ENCODE results near the gene SFMBT2.

The SFMBT2 gene

DNA sequence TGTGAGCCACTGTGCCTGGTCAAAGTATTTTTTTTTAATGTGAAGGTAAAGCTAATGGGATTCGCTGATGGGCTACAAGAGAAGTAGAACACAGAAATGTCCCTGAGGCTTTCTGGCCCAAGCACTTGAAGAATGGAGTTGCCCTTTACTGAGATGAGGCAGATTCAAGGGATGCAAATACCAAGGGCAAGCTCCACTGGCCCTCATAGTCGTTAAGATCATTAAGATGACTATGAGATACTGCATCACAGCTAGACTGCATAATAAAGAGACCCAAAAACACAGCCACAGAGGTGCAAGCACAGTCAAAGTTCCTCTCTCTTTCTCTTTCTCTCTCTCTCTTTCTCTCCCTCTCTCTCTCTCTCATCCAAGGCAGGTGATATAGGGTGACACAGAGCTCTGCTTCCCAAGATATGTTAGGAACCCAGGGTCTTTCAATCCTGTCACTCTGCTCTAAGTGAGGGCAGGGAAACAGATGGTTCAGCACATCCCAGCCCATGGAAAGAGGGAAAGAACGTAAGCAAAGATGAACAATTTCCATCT lies 117.4 kb downstream of the SFMBT2 start:
- DNase-seq, result no peak

DNA sequence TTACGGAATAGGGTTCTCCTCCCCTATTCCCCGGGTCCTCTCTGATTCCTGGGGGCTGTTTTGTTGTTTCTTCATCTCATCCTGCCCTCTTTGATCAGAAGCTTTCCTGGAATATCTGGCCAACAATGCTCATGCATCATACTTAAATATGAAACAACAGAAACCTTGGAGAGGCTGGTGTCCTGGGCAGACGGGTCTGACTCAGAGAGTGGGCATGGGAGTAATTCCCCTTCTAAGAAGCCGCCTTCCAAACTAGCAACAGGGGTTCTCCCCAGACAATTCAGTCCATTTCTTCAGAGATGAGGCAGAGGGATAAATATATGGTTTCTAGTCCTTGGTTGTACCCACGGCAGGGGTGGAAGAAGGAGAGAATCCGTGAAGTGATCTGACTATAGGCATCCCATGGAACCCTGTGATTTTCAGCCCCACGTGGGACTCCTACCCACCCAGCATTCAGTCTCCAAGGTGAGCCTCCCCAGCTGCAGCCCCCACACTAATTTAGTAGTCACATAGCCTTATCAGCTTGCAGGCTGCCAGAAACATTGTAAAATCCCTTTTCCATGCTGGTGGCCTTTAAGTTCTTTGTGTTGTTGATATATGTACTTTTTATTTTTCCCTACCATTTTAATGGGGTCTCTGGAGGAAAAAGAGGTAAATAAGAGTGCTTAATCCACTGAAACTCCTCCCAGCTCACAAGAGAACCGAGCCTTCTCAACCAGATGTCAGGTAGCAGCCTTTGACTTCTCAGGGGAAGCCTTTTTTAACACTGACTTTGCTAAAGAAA lies 119.2 kb downstream of the SFMBT2 start:
- no peak for DNase-seq

DNA sequence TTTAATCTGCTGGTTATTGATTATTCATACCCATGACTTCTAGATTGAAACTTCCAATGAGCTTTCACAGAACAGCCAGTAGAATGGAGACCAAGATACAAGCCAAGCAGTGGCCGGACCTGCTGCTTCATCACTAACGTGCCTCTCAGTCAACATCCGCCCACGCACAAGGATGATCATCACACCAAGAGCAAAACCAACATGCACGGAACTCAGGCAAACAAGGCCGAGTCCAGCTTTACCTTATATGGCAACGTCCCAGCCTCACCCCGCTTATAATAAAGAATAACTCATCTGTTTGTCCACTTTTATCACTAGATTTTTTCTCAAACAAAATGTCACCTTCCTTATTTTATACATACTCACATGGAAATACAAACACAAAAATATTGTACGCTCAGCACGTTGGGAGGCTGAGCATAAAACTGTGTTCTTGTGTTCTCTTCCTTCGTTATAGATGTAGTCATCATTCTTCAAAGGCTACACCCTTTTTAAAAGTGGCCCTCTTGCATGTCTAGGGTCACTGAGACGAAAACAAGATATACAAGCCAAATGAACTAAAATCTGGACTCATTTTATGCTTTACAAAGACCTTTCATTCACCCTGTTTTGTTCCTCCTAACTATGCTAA lies 122.7 kb downstream of the SFMBT2 start:
- no peak for DNase-seq

DNA sequence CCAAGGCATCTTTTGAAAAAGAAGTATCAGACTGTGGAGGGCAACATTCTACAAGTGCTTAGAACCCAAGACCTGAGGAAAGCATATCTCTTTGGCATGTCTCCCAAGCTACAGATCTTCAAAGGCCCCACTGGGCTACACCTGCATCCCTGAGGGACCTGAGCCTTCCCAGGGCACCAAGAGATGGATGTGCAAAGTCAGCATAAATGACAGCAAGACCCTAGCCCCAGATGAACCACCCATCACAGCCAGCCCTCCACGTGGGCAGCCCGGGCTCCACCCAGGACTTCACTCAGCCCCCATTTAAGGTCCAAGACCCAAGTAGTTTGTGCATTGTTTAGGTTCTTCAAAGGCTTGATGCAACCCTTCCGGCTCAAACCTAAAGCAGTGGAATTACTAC lies 123.5 kb downstream of the SFMBT2 start:
- DNase-seq, result no peak

DNA sequence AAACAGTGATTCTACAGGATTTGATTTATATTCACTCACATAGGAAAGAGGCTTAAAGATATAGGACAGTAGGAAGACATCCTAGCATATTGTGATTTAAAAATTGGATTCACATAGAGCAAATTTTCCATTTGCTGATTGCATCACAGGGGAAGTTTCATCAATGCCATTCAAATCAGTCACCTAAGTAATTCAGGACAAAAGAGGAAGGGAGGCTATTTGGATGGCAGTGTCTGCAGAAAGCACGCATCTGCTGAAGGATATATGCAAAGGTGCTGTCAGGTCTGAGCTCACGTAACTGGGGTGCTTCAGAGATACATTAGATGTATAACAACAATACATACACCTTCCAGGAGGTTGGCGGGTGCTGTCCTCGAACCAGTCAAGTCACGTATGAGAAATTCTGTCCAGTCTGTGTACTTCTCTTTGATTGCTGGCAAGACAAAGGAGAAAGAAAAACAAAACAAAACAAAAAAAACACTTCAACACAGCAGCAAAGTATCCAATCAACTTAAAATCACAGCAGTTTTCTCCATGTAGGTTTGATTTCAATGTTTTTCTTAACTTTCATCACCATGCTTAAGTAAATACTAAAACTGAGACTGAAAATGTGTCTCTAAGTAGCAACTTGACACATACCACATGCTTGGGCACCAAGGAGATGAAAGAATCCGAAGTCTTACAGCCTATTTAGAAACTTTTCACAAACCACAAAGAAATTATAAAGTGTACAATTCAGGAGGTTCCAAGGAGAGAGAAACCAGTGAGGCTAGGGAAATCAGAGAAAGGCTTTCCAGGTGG lies 125.1 kb downstream of the SFMBT2 start:
- DNase-seq, result no peak

DNA sequence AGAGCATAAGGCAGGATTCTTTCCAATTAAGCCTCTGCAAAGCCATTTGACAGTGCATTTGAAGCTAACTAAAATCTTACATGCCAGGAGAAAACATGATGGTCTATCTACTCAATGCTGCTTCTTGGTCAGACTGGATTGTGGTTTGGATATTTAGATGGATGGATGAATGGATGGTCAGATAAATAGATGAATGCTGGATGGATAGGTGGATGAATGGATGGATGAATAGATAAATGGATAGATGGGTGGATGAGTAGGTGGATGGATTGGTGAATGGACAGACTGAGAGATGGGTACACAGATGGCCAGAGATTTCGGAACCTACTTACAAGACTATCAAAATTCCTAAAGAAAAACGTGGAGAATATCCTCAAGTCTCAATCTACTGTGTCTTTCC lies 127.6 kb downstream of the SFMBT2 start:
- DNase-seq, result no peak

DNA sequence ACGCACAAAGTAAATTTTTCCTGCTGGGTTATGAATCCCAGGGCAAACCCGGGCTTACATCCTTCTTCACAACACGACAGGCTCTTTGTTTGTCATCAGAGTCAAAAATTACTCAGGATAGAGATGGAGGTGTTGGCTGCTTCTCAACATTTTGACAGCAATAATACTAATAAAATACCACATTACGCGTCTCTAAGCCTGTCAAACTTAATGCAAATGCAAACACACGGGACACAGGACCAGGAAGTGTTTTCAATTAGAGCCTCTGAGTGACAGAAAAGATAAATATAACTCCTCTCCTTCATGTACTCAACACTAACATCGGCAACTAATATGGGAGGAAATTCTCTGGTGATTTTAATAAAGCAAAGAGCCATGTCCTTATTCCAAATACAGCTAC lies 128.4 kb downstream of the SFMBT2 start:
- DNase-seq, result no peak

DNA sequence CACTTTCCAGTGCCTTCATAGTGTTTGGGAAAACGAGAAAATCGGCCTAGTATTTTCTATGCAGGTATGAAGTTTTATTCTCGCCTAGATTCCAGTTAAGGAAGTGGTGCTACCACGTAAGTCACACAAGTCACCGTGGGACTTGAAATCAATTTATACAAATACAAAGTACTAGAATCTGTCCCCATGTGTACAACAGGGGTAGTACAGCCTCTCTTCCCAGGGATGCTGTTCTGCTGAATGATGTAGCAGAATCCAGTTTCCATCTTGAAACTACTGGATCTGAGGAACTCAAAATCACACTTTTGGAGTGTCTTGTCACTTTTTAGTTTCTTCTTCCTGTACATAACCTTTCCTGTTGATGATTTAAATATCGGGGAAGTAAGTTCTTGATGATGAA lies 129.4 kb downstream of the SFMBT2 start:
- DNase-seq, result no peak

DNA sequence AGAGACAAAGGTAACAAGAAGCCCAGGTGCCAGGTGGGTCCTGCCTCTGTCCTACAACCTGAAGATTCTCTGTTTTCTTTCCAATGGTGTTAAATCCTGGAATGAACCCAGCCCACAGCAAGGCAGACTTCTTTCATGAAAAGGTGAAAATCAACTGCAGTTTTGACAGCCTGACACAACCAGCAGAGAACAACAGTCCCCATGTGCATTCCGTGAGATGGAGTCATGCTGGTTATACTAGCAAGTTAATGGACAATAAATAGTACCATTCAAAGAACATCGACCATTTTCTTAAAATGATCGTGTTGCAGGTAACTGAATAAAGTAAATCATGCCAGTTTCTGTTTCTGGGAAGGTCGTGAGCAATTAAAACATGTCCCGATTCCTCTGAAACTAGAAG lies 131.5 kb downstream of the SFMBT2 start:
- no peak for DNase-seq

DNA sequence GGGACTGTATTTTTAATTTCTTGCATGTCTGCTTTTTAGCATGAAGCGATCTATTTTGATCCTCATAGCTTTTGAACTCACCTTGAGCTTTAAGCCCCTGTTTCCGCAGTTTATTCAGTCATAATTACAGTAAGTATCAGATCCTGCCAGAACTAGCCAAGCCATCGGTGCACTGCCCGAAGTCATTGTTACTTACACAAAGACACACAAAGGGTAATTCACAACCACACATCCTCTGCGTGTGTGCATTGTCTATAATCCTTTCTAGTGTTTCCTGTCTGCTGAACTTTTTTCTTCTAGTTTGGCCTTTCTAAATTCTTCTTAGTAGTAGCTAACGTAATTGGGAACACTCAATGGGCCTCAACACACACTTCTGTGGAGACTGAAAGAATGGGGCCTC lies 133.0 kb downstream of the SFMBT2 start:
- no peak for DNase-seq

DNA sequence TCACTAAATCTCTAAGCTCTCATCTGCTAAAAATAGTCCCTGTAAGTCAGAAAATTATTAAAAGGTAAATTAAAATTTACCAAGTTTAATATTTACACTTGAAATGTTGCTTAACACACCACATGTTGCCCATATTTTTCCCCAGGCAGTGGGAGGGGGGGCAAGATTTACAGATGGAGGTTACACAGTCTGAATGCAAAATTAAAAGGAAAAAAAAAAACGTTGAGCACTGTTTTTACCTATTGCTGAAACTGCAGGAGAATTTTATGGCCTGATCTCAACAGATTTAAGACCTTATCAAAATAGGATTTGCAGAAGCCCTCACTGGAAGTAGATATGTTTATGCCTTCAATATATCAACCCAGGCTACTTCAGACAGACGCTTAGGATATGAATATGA lies 133.4 kb downstream of the SFMBT2 start:
- no peak for DNase-seq

DNA sequence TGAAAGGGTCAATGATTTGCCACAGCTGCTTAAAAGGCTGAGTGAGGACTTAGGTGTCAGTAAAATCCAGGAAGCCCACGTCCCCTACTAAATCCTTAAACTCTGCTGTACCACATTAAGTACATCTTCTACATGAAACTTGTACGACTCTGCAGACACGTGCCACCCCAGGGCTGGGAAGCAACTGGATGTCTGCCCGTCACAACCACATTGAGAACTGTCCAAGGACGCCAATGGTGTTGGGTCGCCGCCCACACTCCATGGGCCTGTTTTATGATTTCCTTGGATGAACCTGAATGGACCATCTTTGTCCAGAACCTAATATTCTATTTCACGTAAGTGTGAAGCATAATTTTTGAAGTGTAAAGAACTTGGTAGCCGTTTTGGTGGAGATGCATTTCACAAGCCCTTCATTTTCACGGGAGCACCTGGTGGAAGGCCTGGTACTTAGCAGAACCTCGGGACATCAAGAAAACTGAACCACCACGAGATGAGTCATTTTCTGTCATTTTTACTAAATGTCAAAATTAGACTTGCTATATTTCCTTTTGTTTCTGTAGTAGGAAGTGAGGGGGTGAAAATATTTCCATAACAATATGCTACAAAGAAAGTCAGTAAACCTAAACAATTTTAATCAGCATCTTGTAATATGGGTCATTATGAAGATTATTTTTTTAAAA lies 134.9 kb downstream of the SFMBT2 start:
- DNase-seq, result no peak

DNA sequence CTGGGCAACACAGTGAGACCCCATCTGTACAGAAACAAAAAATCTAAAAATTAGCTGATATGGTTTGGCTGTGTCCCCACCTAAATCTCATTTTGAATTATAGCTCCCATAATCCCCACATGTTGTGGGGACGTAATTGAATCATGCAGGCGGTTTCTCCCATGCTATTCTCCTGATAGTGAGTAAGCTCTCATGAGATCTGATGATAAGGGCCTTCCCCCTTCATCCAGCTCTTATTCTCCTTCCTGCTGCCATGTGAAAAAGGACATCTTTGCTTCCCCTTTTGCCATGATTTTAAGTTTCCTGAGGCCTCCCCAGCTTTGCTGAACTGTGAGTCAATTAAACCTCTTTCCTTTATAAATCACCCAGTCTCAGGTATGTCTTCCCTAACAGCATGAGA lies 136.5 kb downstream of the SFMBT2 start:
- no peak for DNase-seq

DNA sequence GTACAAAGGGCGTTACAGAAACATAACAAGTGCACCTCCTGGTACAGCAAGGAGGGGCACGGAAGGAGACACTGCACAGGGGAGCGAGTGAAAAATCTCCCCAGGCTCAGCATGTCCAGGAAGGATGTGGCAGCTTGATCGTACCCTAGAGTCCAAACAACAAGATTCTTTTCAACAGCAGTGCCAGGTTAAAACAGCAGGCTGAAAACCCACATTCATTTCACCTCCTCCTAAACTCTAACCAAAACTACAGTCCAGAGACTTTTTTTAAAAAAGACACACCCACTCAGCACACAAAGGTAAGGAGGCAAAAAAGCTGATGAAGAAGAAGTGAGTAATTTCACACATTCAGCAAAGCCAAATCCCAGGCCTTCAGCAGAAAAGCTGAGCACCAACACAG lies 138.8 kb downstream of the SFMBT2 start:
- DNase-seq, result no peak

DNA sequence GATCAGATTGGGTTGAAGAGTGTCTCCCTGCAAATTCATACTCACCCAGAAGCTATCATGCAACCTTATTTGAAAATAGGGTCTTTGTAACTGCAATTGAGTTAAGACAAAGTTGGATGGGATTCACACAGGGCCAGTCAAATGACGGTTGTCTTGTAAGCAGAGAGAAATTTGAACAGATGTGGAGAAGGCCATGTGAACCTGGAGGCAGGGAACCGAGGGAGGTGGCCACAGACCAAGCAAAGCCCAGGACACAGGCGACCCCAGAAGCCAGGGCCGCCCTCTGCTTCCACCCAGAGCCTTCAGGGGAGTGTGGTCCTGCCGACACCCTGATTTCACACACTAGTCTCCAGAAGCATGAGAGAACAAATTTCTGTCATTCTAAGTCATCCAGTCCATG lies 140.8 kb downstream of the SFMBT2 start:
- DNase-seq, result no peak

DNA sequence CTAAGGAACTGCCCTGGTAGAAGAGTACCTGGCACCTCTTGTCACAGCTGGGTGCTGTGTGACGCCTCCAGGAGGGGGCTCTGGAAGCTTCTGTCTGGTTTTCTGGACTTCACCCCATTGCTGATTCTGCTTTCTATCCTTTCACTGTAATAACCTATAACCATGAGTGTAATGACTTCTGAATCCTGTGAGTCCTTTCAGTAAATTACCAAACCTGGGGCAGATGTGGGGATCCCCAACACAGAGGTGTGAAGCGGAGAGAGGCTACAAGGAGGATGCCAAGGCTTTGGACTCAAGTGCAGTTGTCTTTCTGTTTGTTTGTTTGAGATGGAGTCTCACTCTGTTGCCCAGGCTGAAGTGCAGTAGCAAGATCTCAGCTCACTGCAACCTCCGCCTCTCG lies 143.7 kb downstream of the SFMBT2 start:
- DNase-seq, result no peak

DNA sequence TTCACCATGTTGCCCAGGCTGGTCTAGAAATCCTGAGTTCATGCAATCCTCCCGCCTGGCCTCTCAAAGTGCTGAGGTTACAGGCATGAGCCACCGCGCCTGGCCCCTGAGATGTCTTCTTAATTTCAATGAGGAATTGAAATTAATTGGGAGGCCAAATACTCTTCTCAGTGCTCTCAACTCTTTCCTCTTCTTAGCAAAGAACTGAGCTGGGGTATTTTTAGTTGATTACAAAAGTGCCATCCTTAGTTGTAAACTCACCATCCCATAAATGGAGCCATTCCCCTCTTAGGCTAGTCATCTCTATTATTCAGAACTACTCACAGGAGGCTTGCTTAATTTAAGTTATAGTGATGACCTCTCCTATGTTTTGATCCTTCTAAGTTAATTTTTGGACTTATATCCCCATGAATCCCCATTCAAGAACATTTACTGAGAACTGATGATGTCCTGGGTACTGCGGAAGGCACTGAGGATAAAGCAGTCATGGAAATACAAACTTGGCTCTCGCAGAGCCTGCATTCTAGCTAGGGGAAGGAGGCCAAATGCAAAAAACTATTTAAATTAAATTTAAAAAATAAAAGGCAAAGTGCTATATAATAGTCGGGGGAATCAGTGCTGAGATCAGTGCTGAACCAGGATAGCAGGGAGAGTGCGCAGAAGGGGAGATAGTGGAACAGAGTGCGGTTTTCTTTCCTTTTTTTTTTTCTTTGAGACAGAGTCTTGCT lies 145.3 kb downstream of the SFMBT2 start:
- DNase-seq, result no peak

DNA sequence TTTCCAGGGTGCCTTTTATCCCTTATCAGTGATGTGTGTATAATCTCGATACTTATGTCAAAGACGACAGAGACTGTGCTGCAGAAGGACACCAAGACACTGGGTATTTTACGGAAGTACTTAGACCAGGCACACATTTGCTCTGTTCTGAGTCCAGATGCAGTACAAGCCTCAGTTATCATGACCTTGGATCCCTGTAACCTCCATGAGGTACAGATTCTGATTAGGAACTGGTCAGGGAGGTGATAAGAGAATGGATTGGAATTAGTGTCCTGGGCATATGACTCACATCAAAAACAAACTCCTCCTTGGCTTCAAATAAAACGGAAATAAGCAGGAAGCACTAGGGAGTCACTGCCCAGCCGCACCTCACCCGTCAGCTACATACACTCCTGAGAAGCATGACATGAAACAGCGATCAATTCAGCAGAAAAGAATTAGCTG lies 146.5 kb downstream of the SFMBT2 start:
- DNase-seq, result no peak

DNA sequence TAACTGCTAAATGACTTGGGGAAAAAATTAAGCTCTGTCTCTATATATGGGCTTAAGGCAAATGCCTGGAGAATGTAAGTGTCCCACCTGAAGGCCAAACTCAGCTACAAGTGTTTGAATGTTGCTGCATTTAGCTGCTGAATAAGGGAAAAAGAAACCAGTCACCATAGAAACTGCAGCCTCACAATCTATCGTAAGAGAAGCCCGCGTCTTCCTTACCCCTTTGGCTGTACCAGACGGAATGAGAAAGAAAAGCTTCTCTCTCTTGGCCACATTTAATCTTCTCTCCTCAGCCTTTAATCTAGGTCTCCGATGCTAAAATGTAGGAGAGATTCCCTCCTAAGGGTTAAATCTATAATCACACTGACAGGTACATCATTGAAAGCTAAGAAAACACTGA lies 147.2 kb downstream of the SFMBT2 start:
- no peak for DNase-seq

DNA sequence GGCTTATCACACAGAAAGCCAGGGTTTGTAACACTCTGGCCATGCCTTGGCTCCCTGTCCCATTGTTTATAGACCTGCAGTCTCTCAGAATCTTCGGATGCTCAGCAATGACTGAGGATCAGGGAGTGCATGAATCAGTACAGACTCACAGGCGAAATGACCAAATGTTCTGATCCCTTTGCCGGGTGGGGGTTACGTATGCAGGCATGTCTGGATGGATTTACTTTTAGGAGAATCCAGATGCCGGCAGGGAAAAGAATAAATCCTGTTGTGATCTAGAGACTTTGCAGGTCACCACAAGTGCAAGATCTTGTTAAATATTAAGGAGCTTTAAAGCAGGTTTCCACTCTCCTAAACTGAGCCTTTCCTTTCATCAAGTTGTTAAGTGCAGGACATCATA lies 149.5 kb downstream of the SFMBT2 start:
- no peak for DNase-seq

DNA sequence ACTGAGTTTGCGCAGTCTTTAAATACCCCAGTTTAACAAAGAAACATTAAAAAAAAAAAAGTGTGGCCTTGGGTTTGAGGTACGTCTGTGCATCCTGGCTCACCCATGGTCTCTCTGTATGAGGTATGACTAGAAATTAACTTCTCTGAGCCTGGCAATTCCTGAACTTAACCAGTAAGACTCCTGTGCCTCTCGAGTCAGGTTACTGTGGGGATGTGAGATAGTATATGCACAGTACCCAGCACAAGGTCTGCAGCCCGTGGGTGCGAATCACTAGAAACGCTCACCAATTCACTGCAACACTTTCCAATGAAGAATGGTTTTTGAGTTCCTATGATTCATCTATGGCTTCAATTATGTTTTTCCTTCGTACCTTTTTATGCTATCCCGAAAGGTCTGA lies 149.9 kb downstream of the SFMBT2 start:
- no peak for DNase-seq

DNA sequence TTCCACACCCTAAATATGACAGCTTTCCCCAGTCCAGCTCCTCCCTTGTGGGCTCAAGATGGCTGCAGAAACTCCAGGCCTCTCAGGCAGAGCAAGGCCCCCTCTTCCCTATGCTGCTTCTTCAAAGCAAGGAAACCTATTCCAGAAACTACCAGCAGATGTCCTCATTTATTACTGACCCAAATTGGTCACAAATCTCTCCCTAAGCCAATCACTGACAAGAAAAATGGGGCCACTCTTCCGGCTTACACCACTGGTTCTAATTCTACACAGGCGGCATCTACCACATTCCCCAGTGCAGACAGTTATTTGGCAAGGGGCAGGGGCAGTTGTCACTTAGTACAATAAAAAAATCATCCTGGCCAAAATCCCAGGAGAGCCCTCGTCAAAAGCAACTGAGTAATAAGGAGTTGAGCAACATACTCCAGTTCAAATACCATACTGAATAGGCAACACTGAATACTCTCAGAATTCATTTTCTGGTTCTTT lies 150.4 kb downstream of the SFMBT2 start:
- no peak for DNase-seq

Data from stimulated activated CD4-positive, alpha-beta T cell treated with anti-CD3 and anti-CD28 coated beads, Interleukin-4, amount 100 ng/mL, for 1 hour (primary cell).